Activated gamma-delta T cell treated with anti-CD3 and anti-CD28 coated beads, Interleukin-2, amount 50 U/mL, for 16 hours (primary cell): ENCODE results near the gene C15orf62.

Experiments used
- DNase-seq: peaks from one replicate; pipeline ENCODE4 v3.0.0-alpha.2; 2020; ENCODE audit warnings: low read depth

The C15orf62 gene

DNA sequence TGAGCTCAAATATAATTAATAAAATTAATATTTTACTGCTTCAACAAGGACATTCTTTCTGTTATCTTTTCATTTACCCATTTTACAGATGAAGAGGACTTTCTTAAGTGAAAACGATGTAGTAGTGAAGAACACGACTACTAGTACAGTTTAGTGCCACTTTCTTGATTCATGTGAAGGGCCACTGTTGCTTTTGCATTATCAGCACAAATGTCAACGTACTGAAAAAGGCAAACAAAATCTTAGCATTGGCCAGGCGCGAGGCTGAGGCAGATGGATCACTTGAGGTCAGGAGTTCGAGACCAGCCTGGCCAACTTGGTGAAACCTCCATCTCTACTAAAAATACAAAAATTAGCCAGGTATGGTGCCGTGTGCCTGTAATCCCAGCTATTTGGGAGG is 49.3 kb downstream of the C15orf62 start:
- DNase-seq: no peak

DNA sequence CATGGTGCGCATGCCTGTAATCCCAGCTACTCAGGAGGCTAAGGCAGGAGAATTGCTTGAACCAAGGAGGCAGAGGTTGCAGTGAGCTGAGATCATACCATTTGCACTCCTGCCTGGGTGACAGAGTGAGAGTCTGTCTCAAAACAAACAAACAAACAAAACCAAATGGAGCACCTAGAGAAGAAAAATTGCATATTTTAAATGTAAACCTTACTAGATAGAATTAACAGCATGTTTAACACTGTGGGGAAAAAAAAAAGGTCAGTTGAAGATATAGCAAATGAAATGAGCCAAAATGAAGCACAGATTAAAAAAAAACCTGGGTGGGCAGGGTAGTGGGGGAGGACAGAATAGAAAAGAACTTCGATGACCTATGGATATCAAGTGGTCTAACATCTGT is 51.4 kb downstream of the C15orf62 start:
- DNase-seq: no peak
